ENCODE data around the gene FGF9. TPM values are rescaled to one million over a fixed set of nuclear protein-coding genes. Genes with fewer than 3 reads are reported as not detected.

The FGF9 gene
- total and polyA plus RNA-seq, 10 of the 15 experiments (the other 5 are each of a cell fraction or from before 2014, with no cell fraction given), result 0.05 to 1.5 (median 0.83) TPM

GRCh38 chr13:21672287-21672680 is 1.4 kb downstream of the FGF9 start:
- TF ChIP-seq MAX (IDR thresholded peaks at IDR 0.05; ENCODE audit: low read depth, low read length) (no peak), POU2F2 (IDR thresholded peaks at IDR 0.05; ENCODE audit: borderline replicate concordance, low read depth, low read length) (no peak), MYB (IDR thresholded peaks at IDR 0.05; ENCODE audit: borderline replicate concordance, low read depth, low read length) (no peak), RELA (IDR thresholded peaks at IDR 0.05; ENCODE audit: borderline replicate concordance, partially characterized antibody) (no peak), HSF1 (IDR thresholded peaks at IDR 0.05; ENCODE audit: low read depth, low read length) (no peak), ESRRA (IDR thresholded peaks at IDR 0.05; ENCODE audit: low read length) (no peak), CUX1 (IDR thresholded peaks at IDR 0.05; ENCODE audit: insufficient replicate concordance, low read depth, low read length) (no peak), HDAC2 (IDR thresholded peaks at IDR 0.05) (no peak), FOS (IDR thresholded peaks at IDR 0.05; ENCODE audit: borderline replicate concordance, extremely low read depth, insufficient read length) (no peak), CBX3 (IDR thresholded peaks at IDR 0.05; ENCODE audit: borderline replicate concordance, low read depth) (no peak)
- TF ChIP-seq, protein P1, sequence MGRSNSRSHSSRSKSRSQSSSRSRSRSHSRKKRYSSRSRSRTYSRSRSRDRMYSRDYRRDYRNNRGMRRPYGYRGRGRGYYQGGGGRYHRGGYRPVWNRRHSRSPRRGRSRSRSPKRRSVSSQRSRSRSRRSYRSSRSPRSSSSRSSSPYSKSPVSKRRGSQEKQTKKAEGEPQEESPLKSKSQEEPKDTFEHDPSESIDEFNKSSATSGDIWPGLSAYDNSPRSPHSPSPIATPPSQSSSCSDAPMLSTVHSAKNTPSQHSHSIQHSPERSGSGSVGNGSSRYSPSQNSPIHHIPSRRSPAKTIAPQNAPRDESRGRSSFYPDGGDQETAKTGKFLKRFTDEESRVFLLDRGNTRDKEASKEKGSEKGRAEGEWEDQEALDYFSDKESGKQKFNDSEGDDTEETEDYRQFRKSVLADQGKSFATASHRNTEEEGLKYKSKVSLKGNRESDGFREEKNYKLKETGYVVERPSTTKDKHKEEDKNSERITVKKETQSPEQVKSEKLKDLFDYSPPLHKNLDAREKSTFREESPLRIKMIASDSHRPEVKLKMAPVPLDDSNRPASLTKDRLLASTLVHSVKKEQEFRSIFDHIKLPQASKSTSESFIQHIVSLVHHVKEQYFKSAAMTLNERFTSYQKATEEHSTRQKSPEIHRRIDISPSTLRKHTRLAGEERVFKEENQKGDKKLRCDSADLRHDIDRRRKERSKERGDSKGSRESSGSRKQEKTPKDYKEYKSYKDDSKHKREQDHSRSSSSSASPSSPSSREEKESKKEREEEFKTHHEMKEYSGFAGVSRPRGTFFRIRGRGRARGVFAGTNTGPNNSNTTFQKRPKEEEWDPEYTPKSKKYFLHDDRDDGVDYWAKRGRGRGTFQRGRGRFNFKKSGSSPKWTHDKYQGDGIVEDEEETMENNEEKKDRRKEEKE (IDR thresholded peaks at IDR 0.05), result no peak
- TF ChIP-seq, protein P2, sequence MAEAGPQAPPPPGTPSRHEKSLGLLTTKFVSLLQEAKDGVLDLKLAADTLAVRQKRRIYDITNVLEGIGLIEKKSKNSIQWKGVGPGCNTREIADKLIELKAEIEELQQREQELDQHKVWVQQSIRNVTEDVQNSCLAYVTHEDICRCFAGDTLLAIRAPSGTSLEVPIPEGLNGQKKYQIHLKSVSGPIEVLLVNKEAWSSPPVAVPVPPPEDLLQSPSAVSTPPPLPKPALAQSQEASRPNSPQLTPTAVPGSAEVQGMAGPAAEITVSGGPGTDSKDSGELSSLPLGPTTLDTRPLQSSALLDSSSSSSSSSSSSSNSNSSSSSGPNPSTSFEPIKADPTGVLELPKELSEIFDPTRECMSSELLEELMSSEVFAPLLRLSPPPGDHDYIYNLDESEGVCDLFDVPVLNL (IDR thresholded peaks at IDR 0.05; ENCODE audit: low read depth, low read length), result no peak
- H3K27ac ChIP-seq (ENCODE audit: control insufficient read depth, insufficient read depth), result no peak overlapping the region
- H3K4me2 ChIP-seq (ENCODE audit: control insufficient read depth, insufficient read depth), result no peak overlapping the region
- no peaks in the 10 kb centered on the region; the same call in 2 of the 3 replicates for H3K9me3 ChIP-seq (replicated peaks; ENCODE audit: control insufficient read depth, insufficient read depth, low read length)
- FAIRE-seq, result no peak
- ChIA-PET RAD21 (ENCODE audit: unreplicated experiment) (no interaction called here), CTCF (interaction anchor here (0.6 kb wide), 1 partner anchor 1027 kb away, joined by 3 read pairs; no protein-coding TSS in a partner anchor), SMC1A (ENCODE audit: uncharacterized antibody, unreplicated experiment) (no interaction called here), POLR2A (no interaction called here)
- no TSS peak for BruUV-seq (replicated peaks)
- H3K4me1 ChIP-seq (ENCODE audit: control insufficient read depth, insufficient read depth, low read length), result peaks cover 23% of the 10 kb centered on the region
- H4K20me1 ChIP-seq (ENCODE audit: control insufficient read depth, insufficient read depth), result no peaks in the 10 kb centered on the region
- H3K9ac ChIP-seq (ENCODE audit: control insufficient read depth, insufficient read depth, low read length), result no peak overlapping the region
- no peak for DNase-seq (ENCODE audit: low read depth, low spot score)
- in situ Hi-C loops (cut with MboI) (no loop called here), intact Hi-C loops (cut with micrococcal nuclease; ENCODE audit: unreplicated experiment) (loop anchor here (5.0 kb wide), 2 partner anchors 390 to 445 kb away; no protein-coding TSS in a partner anchor)
- H3K36me3 ChIP-seq (ENCODE audit: control insufficient read depth in 2 of 2, insufficient read depth in 2 of 2, low read length in 1 of 2), result no peaks in the 10 kb centered on the region
- H3K79me2 ChIP-seq (ENCODE audit: control insufficient read depth, insufficient read depth, low read length), result no peaks in the 10 kb centered on the region
- no peak overlapping the region for H3K4me3 ChIP-seq
- H2AFZ ChIP-seq (ENCODE audit: control insufficient read depth, low read depth, low read length), result no peak overlapping the region
- ATAC-seq, result no peak
- WGBS (ENCODE audit: insufficient coverage, insufficient replicate concordance, low lambda C conversion rate, missing lambda C conversion rate), result 40% methylated on average over 4 of the region's 4 CpGs
- H3K27me3 ChIP-seq (replicated peaks in 1 of 2; ENCODE audit: control insufficient read depth in 2 of 2, insufficient read depth in 2 of 2, low read length in 1 of 2), result peaks cover 15 to 38% of the 10 kb centered on the region in 2 experiments

Measured in GM12878 (cell line).